GM20000 (cell line): ENCODE data around the gene INPP5A.
A peak's percentile ranks its signal among the peaks of the same experiment; 100 is the strongest.

Experiments used
- DNase-seq: peaks from one replicate; pipeline ENCODE4 v3.0.0; 2012; ENCODE audit warnings: low spot score
- TF ChIP-seq, protein P1 (sequence below): IDR thresholded peaks from 2 replicates; pipeline ENCODE4 v1.5.1; 2012; ENCODE audit warnings: mild to moderate bottlenecking, control low read depth; ENCODE audit errors: extremely low read depth, missing control alignments

INPP5A gene

DNA sequence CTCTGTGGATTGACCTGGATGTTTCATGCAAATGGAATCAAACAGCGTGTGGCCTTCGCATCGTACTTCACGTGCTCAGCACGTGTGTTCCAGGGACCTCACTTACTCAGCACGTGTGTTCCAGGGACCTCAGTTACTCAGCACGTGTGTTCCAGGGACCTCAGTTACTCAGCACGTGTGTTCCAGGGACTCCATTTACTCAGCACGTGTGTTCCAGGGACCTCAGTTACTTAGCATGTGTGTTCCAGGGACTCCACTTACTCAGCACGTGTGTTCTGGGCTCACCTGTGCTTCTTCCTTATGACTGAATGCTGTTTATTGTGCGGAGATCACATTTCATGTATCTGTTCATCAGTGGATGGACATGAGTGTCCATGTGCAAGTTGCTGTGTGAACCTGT, 22.0 kb downstream of the INPP5A start:
- TF ChIP-seq, protein P1, sequence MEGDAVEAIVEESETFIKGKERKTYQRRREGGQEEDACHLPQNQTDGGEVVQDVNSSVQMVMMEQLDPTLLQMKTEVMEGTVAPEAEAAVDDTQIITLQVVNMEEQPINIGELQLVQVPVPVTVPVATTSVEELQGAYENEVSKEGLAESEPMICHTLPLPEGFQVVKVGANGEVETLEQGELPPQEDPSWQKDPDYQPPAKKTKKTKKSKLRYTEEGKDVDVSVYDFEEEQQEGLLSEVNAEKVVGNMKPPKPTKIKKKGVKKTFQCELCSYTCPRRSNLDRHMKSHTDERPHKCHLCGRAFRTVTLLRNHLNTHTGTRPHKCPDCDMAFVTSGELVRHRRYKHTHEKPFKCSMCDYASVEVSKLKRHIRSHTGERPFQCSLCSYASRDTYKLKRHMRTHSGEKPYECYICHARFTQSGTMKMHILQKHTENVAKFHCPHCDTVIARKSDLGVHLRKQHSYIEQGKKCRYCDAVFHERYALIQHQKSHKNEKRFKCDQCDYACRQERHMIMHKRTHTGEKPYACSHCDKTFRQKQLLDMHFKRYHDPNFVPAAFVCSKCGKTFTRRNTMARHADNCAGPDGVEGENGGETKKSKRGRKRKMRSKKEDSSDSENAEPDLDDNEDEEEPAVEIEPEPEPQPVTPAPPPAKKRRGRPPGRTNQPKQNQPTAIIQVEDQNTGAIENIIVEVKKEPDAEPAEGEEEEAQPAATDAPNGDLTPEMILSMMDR = no peak
- DNase-seq = no peak

DNA sequence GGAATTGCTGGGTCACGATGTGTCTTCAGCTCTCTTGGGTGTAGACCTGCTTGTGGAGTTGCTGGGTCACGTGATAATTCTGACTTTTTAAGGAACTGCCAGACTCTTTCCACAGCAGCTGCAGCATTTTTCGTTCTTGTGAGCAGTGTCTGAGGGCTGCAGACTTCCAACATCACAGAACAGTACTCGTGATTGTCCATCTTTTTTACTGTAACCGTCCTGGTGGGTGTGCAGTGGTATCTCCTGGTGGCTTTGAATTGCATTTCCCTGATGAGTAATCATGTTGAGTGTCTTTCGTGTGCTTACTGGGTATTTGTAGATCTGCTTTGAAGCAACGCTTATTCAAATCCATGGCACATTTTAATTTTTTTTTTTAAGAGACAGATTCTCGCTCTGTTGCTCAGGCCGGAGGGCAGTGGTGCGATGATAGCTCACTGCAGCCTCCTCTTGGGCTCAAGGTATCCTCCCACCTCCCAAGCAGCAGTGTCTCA, 22.7 kb downstream of the INPP5A start:
- TF ChIP-seq, protein P1 = no peak
- DNase-seq = no peak

DNA sequence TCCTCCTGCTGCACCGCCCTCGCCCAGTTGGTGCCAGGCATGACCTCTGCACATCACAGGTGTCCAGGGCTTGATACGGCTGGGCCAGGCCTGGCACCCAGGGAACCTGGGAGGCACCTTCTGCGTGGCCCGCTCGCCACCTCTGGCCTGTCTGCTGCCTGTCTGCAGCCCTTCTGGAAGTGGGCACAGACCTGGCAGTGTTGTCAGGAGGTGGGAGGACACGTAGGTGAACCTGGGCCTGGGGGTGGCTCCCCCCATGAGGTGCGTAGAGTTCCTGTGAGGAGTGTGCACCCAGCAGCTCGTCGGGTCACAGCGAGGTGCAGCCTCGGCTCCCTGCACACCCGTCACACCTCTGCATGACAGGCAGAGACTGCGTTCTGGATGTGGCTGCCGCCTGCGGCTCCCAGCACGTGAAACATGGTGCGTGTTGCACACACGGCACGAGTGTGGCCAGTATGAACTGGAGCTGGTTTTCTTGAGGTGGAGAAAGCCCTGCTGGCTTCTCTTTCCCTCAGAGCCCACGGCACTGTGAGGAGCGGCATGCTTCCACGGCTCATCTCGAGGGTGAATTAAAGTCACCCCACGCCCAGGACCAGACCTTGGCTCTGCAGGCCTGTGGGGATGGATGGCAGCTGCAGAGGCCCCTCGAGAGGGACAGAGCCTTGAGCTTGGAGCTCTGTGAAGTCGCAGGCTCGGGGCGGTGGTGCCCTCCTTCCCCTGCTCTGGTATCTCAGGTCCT, 24.8 kb downstream of the INPP5A start:
- no peak for DNase-seq
- TF ChIP-seq, protein P1 = no peak

DNA sequence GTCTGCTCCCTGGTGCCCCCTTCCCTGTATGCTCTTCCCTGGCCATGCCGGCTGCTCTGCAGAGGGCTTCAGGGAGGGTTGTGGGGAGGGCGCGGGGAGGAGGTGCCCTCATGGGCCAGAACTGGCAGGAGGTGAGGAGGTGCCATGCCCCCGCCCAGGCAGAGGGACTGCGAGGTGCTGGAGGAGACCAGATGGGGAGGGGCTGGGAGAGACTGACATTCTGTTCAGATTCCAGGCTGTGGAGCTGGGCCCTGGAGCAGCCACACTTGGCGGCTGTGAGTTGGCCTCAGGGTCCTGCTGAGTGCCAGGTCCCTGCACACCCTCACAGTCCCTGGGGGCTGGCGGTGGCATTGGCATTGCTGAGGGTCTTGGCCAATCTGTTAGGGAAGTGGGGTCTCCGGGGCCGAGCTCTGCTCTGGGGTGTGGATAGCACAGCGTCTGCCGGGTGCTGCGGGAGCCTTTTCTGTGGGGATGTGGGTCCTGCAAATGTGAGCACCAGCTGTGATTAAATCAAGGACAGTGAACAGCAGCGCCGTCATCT, 25.4 kb downstream of the INPP5A start:
- no peak for DNase-seq
- TF ChIP-seq, protein P1 = no peak

DNA sequence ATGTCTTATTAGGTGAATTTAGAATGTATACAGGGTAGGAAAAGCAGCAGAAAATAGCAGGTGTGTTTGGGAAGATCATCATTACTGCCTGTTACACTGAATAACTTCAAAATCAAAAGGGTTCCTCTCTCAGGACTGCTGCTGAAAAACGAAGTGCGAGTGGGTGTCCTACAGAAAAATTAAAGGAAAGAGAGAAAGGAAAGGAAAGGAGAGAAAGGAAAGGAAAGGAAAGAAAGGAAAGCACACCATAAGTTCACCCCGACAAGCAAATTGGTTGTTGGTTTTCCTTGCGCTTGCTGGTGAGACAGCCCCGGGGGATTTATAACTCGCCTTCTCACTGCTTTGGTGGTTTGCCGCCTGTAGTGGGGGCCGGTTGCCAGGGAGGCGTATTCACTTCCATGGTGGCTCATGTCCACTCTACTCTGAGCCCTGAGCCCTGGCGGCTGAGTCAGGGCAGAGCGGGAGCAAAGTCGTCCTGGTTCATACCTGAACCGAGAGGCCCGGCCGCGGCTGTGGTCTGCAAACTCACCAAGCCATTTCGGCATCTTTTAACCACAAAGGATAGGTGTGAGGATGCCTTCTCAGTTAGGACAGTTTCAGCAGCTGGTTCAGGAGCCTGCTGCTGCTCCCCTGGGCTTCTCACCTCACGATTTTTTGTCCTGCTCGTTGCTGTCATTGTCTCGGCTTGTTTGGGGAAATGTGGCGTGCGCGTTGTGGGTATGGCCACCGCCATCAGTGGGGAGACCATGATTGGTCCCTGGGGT, 26.1 kb downstream of the INPP5A start:
- TF ChIP-seq, protein P1 = no peak
- DNase-seq = peak; percentile 75

DNA sequence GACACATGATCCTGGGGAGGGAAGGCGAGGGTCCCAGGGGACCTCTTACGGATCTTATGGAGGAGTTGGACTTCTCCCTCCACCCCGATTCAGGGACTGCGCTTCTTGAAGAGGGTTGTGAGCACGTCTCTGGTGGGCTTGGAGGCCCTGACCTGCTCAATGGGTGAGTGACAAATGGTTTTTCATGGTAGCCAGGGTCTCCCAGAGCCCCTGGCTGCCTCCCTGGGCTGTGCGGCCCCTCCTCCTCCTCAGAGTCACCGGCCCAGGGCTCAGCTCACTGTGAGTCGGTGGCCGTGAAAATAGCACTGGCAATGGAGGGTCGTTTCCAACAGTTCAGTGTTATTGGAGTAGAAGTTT, 26.6 kb downstream of the INPP5A start:
- no peak for DNase-seq
- TF ChIP-seq, protein P1 = no peak

DNA sequence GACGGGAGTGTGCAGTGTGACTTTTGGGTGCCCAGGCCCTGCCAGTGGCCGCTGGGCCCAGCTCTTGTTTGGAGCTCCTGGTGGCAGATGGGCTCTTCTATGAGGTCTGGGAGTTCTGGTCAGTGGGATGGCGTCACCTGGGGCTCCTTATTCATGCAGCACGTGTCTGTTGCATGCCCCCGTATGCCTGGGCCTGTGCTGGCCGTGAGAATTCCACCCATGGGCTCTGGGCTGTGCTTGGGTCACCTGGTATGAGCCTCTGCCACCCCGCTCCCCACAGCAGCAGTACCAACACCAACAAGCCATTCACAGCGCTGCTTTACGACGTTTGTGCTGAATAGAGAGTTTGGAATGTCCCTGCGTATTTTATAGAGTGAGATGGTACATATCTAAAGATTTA, 27.1 kb downstream of the INPP5A start:
- TF ChIP-seq, protein P1 = no peak
- DNase-seq = no peak
